ENCODE results near the gene CEP112.
A peak's percentile ranks its signal among the peaks of the same experiment; 100 is the strongest.

The CEP112 gene

GRCh38 chr17:66037221-66037620 lies 154.7 kb downstream of the CEP112 start:
- no peak for TF ChIP-seq CTCF (IDR thresholded peaks at IDR 0.05; ENCODE audit: low read depth, low read length, missing control alignments)
- H3K4me3 ChIP-seq (replicated peaks; ENCODE audit: low read depth, low read length) = no peak overlapping the region
- no peak for DNase-seq (ENCODE audit: extremely low read depth, low read depth)

- no peak for TF ChIP-seq CTCF (IDR thresholded peaks at IDR 0.05; ENCODE audit: low read depth, low read length, missing control alignments)
- H3K4me3 ChIP-seq (replicated peaks; ENCODE audit: low read depth, low read length) = no peak overlapping the region
- DNase-seq (ENCODE audit: extremely low read depth, low read depth) = no peak
Measured at GRCh38 chr17:66032082-66032712, 159.7 kb downstream of the CEP112 start.

GRCh38 chr17:66025551-66025950 lies 166.4 kb downstream of the CEP112 start:
- H3K4me3 ChIP-seq (replicated peaks; ENCODE audit: low read depth, low read length) = no peak overlapping the region
- no peak for TF ChIP-seq CTCF (IDR thresholded peaks at IDR 0.05; ENCODE audit: low read depth, low read length, missing control alignments)
- DNase-seq (ENCODE audit: extremely low read depth, low read depth) = no peak

GRCh38 chr17:66021757-66022156 lies 170.2 kb downstream of the CEP112 start:
- DNase-seq (ENCODE audit: extremely low read depth, low read depth) = no peak
- TF ChIP-seq CTCF (IDR thresholded peaks at IDR 0.05; ENCODE audit: low read depth, low read length, missing control alignments) = peak; percentile 29
- no peak overlapping the region for H3K4me3 ChIP-seq (replicated peaks; ENCODE audit: low read depth, low read length)

GRCh38 chr17:66018786-66019185 lies 173.1 kb downstream of the CEP112 start:
- H3K4me3 ChIP-seq (replicated peaks; ENCODE audit: low read depth, low read length) = no peak overlapping the region
- no peak for DNase-seq (ENCODE audit: extremely low read depth, low read depth)
- no peak for TF ChIP-seq CTCF (IDR thresholded peaks at IDR 0.05; ENCODE audit: low read depth, low read length, missing control alignments)

GRCh38 chr17:66016231-66016630 lies 175.7 kb downstream of the CEP112 start:
- DNase-seq (ENCODE audit: extremely low read depth, low read depth) = no peak
- no peak overlapping the region for H3K4me3 ChIP-seq (replicated peaks; ENCODE audit: low read depth, low read length)
- no peak for TF ChIP-seq CTCF (IDR thresholded peaks at IDR 0.05; ENCODE audit: low read depth, low read length, missing control alignments)

- H3K4me3 ChIP-seq (replicated peaks; ENCODE audit: low read depth, low read length) = no peak overlapping the region
- TF ChIP-seq CTCF (IDR thresholded peaks at IDR 0.05; ENCODE audit: low read depth, low read length, missing control alignments) = no peak
- no peak for DNase-seq (ENCODE audit: extremely low read depth, low read depth)
Measured at GRCh38 chr17:66008680-66009079, 183.3 kb downstream of the CEP112 start.
